Sigmoid colon (tissue), 7 donors: ENCODE results near the gene SAMD4A. TPM values are rescaled to one million over a fixed set of nuclear protein-coding genes. Genes with fewer than 3 reads are reported as not detected.

ENCODE experiments used
- DNase-seq: peaks from one replicate; pipeline ENCODE4 v3.0.0-alpha.2; 2019
- H3K27ac ChIP-seq, 4 donors: fragments of 200-600 bp; sonication (generic); one replicate each; pipeline ENCODE4 v1.5.1; 2016 to 2019; ENCODE audit warnings: mild to moderate bottlenecking in 1 of 4
- H3K27me3 ChIP-seq, 3 donors: fragments of 200-600 bp; sonication (generic); one replicate each; pipeline ENCODE4 v1.5.1; 2019; ENCODE audit warnings: mild to moderate bottlenecking in 1 of 3
- H3K36me3 ChIP-seq, 4 donors: fragments of 200-600 bp; sonication (generic); one replicate each; pipeline ENCODE4 v1.5.1; 2016 to 2019
- H3K4me1 ChIP-seq, 4 donors: fragments of 200-600 bp; sonication (generic); one replicate each; pipeline ENCODE4 v1.5.1; 2017 to 2019
- H3K4me3 ChIP-seq, 4 donors: fragments of 200-600 bp; sonication (generic); one replicate each; pipeline ENCODE4 v1.5.1; 2017 to 2019; ENCODE audit warnings: mild to moderate bottlenecking in 2 of 4, moderate library complexity in 1 of 4
- H3K9me3 ChIP-seq, 4 donors: fragments of 200-600 bp in 3 of 4; sonication (generic) in 3 of 4; one replicate each; pipeline versions ENCODE4 v1.5.1 to v1.6.1; 2013 to 2019
- EP300 ChIP-seq, 4 donors: sonication (generic); formaldehyde crosslinking; IDR thresholded peaks; one replicate each; pipeline ENCODE4 v1.6.1; 2017; ENCODE audit warnings: antibody characterized with exemption in 4 of 4
- POLR2A ChIP-seq, 2 donors: fragments of 450-650 bp; IDR thresholded peaks; one replicate each; pipeline ENCODE4 v1.6.1; 2016; ENCODE audit warnings: antibody characterized with exemption in 2 of 2, mild to moderate bottlenecking in 2 of 2, moderate library complexity in 2 of 2
- POLR2AphosphoS5 ChIP-seq, 4 donors: sonication (generic); formaldehyde crosslinking; IDR thresholded peaks; one replicate each; pipeline ENCODE4 v1.6.1; 2017; ENCODE audit warnings: antibody characterized with exemption in 4 of 4
- WGBS, 2 donors: extraction: QIAGEN DNeasy Blood & Tissue Kit; methylation state at CpG; one replicate each; pipeline ENCODE4 v1.1.7; 2013; 5-methylcytosine and 5-hydroxymethylcytosine counted together
- intact Hi-C: fragments of 100-400 bp; cut with DNase I; formaldehyde crosslinking; loops from one replicate; pipeline ENCODE4 v1.15.1; 2023
- polyA plus RNA-seq, 3 donors: library from polyadenylated mRNA; stranded (reverse); fragments of 200-250 nt; gene quantifications; one replicate each; pipeline ENCODE4 v1.2.3, GENCODE V29; 2013
- total RNA-seq, 4 donors: library from RNA; depleted of rRNA; stranded (reverse); fragments of >200 nt; gene quantifications; one replicate each; pipeline ENCODE4 v1.1.0, GENCODE V29; 2016
- TF ChIP-seq, protein P1 (sequence below), 4 experiments: fragments of 450-650 bp in 3 of 4; fragments of 200-600 bp in 1 of 4; IDR thresholded peaks; one replicate each; pipeline ENCODE4 v1.5.1; 2016 to 2019; ENCODE audit warnings: antibody characterized with exemption in 4 of 4, mild to moderate bottlenecking in 3 of 4, moderate library complexity in 2 of 4
- donor health status: healthy with polysubstance abuse.
- donor health status: Bipolar disorder and iron deficiency.
- donor health status: healthy.

The SAMD4A gene
- total and polyA plus RNA-seq, 7 donors, result 4.2 to 135 (median 79.8) TPM

- DNase-seq, result no peak
- Histone ChIP-seq H3K9me3 (no peaks in the 10 kb centered on the region), H3K27me3 (no peaks in the 10 kb centered on the region), H3K4me3 (no peak overlapping the region), H3K4me1 (peaks cover 0 to 9% (median 0%) of the 10 kb centered on the region in 4 donors), H3K27ac (no peak overlapping the region), H3K36me3 (no peaks in the 10 kb centered on the region)
- intact Hi-C loops, result no loop called here
- 50 to 69% methylated on average over 5 of the region's 5 CpGs for WGBS, 2 donors
- no peak for TF ChIP-seq POLR2AphosphoS5 (IDR thresholded peaks at IDR 0.05)
- no peak for TF ChIP-seq POLR2A (IDR thresholded peaks at IDR 0.05)
Observed at GRCh38 chr14:54814076-54814475, 247.1 kb downstream of the SAMD4A start.

DNA sequence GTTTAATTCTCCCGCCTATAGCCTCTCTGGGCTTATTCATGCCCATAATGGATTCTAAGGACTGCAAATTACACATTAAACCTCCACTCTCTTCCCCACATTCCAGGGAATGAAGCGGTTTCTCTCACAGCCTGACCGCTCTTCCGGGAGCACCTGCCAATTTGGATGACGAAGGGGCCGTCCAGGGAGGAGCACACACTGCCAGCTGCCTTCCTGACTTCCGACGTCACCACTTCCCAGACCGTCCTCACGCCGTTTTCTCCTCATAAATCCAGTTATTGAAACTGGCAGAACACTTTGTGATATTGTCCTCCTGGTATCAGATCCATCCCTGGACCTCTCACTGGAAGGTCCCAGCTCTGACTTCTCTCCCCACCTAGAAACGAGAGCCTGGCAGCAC lies 248.1 kb downstream of the SAMD4A start:
- H3K27me3 ChIP-seq, result no peaks in the 10 kb centered on the region
- no peak overlapping the region for H3K4me3 ChIP-seq
- peaks cover 0 to 9% (median 0%) of the 10 kb centered on the region in 4 donors for H3K4me1 ChIP-seq
- no peaks in the 10 kb centered on the region for H3K36me3 ChIP-seq
- 83 to 89% methylated on average over 12 of the region's 12 CpGs for WGBS, 2 donors
- no peak for DNase-seq
- intact Hi-C loops, result no loop called here
- TF ChIP-seq, protein P1, sequence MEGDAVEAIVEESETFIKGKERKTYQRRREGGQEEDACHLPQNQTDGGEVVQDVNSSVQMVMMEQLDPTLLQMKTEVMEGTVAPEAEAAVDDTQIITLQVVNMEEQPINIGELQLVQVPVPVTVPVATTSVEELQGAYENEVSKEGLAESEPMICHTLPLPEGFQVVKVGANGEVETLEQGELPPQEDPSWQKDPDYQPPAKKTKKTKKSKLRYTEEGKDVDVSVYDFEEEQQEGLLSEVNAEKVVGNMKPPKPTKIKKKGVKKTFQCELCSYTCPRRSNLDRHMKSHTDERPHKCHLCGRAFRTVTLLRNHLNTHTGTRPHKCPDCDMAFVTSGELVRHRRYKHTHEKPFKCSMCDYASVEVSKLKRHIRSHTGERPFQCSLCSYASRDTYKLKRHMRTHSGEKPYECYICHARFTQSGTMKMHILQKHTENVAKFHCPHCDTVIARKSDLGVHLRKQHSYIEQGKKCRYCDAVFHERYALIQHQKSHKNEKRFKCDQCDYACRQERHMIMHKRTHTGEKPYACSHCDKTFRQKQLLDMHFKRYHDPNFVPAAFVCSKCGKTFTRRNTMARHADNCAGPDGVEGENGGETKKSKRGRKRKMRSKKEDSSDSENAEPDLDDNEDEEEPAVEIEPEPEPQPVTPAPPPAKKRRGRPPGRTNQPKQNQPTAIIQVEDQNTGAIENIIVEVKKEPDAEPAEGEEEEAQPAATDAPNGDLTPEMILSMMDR (IDR thresholded peaks at IDR 0.05), result no peak
- no peak for TF ChIP-seq POLR2A (IDR thresholded peaks at IDR 0.05)
- no peak for TF ChIP-seq EP300 (IDR thresholded peaks at IDR 0.05)
- no peak for TF ChIP-seq POLR2AphosphoS5 (IDR thresholded peaks at IDR 0.05)
- H3K9me3 ChIP-seq, result no peaks in the 10 kb centered on the region
- no peak overlapping the region for H3K27ac ChIP-seq

- H3K9me3 ChIP-seq, result no peaks in the 10 kb centered on the region
- WGBS, 2 donors, result 94% methylated on average over 6 of the region's 6 CpGs
- no peak for DNase-seq
- H3K4me3 ChIP-seq, result no peak overlapping the region
- no peak overlapping the region for H3K27ac ChIP-seq
- peaks cover 0 to 9% (median 0%) of the 10 kb centered on the region in 4 donors for H3K4me1 ChIP-seq
- intact Hi-C loops, result no loop called here
- H3K36me3 ChIP-seq, result no peaks in the 10 kb centered on the region
- no peaks in the 10 kb centered on the region for H3K27me3 ChIP-seq
- TF ChIP-seq EP300 (IDR thresholded peaks at IDR 0.05), result no peak
- TF ChIP-seq, protein P1 (IDR thresholded peaks at IDR 0.05), result no peak
- TF ChIP-seq POLR2AphosphoS5 (IDR thresholded peaks at IDR 0.05), result no peak
- no peak for TF ChIP-seq POLR2A (IDR thresholded peaks at IDR 0.05)
Observed at GRCh38 chr14:54815515-54815914, 248.6 kb downstream of the SAMD4A start.

DNA sequence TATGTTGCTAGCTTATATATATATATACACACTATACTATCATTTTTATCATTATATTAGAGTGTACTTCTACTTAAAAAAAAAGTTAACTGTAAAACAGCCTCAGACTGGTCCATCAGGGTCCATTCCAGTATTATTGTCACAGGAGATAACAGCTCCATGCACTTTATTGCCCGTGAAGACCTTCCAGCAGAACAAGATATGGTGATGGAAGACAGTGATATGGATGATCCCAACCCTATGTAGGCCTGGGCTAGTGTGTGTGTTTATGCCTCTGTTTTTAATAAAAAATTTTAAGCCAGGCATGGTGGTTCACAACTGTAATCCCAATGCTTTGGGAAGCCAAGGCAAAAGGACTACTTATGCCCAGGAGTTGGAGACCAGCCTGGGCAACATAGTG lies 249.5 kb downstream of the SAMD4A start:
- 88 to 92% methylated on average over 1 of the region's 1 CpG for WGBS, 2 donors

GRCh38 chr14:54817506-54817905 lies 250.6 kb downstream of the SAMD4A start:
- peaks cover 0 to 9% (median 0%) of the 10 kb centered on the region in 4 donors for H3K4me1 ChIP-seq
- intact Hi-C loops, result no loop called here
- TF ChIP-seq POLR2AphosphoS5 (IDR thresholded peaks at IDR 0.05) (no peak), EP300 (IDR thresholded peaks at IDR 0.05) (no peak), POLR2A (IDR thresholded peaks at IDR 0.05) (no peak)
- TF ChIP-seq, protein P1 (IDR thresholded peaks at IDR 0.05), result no peak
- H3K27ac ChIP-seq, result no peak overlapping the region
- WGBS, 2 donors, result 95 to 96% methylated on average over 5 of the region's 5 CpGs
- no peak for DNase-seq
- no peaks in the 10 kb centered on the region for H3K36me3 ChIP-seq
- no peaks in the 10 kb centered on the region for H3K27me3 ChIP-seq
- H3K9me3 ChIP-seq, result no peaks in the 10 kb centered on the region
- H3K4me3 ChIP-seq, result no peak overlapping the region

More for the DNA sequence above, 249.5 kb downstream of the SAMD4A start:
- DNase-seq, result no peak
- Histone ChIP-seq H3K9me3 (no peaks in the 10 kb centered on the region), H3K4me1 (peaks cover 0 to 9% (median 0%) of the 10 kb centered on the region in 4 donors), H3K27ac (no peak overlapping the region), H3K4me3 (no peak overlapping the region), H3K27me3 (no peaks in the 10 kb centered on the region), H3K36me3 (no peaks in the 10 kb centered on the region)
- intact Hi-C loops, result no loop called here
- no peak for TF ChIP-seq POLR2AphosphoS5 (IDR thresholded peaks at IDR 0.05)
- no peak for TF ChIP-seq POLR2A (IDR thresholded peaks at IDR 0.05)
- no peak for TF ChIP-seq EP300 (IDR thresholded peaks at IDR 0.05)
- TF ChIP-seq, protein P1 (IDR thresholded peaks at IDR 0.05), result no peak
